ENCODE measurements around the gene LENG9.

LENG9 gene

DNA sequence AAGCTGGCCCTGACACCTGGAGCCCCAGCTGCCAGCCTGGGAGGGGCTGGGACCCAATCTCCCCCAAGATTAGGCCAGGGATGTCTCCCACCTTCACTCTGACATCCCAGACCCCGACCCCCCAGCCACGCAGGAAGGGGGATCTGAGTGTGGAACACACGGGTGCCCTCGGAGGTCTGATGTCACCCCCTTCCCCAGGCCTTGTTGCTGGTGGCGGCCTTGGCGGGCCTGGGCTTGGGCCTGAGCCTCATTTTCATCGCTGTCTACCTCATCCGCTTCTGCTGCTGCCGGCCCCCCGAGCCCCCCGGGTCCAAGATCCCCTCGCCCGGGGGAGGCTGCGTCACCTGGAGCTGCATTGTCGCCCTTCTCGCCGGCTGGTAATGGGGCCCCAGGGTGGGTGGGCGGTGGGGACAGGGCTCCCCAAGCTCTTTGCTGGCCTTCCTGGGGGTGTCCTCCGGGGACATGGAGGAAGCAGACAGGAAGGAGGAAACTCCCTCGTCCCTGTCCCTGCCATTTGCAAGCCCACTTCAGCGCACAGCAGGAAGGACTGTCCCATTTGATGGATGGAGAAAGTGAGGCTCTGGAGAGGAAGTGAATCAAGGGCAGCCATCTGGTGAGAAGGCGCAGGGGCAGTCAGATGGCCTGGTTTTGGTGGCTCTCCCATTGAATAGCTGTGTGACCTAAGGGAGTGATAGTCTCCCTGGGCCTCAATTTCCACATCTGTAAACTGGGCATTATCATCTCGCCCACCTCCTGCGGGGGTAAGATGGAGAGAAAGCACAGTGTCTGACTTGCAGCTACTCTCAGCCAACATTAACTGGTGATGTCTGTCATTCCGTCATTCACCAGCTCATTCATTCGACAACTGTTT, 44.4 kb downstream of the LENG9 start:
- FAIRE-seq = no peak

DNA sequence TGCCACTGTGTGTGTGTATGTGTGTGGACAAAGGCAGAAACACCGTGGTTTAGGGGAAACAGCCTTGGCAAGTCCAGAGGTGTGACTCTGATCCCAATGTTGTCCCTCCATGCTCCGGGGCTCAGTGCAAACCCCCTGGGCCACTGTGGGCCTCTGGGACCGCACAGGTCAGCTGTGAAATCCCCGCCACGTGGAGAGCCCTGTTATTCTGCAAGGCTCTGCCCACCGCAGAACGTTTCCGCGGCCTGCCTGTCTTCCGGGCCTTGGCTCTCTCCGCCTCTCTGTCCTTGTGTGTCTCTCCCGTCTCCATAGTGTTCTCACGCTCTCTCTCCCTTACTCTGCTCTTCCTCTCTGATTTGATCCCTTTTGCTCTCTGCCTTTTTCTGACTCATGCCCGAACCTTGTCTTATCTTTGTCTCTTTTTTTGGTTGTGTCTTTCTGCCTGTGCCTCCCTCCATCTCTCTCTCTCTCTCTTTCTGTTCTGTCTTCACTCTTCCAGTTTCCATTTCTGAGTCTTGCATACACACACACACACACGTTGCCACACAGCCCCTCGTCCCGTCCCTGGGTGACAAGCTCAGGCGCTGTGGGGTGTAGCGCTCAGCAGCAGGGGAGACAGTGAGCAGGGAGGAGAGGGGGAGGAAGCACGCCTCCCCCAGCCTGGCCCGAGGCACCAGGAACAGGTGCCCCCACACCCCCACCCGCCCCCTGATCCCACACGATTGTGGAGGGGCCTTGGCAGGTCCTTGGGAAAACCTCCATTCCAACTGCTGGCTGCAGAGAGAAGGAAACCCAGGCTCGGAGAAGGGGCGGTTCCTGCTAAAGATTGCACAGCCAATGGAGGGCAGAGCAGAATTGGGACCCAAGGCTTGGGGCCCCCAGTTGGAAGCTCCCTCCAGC, 45.3 kb downstream of the LENG9 start:
- FAIRE-seq = no peak

DNA sequence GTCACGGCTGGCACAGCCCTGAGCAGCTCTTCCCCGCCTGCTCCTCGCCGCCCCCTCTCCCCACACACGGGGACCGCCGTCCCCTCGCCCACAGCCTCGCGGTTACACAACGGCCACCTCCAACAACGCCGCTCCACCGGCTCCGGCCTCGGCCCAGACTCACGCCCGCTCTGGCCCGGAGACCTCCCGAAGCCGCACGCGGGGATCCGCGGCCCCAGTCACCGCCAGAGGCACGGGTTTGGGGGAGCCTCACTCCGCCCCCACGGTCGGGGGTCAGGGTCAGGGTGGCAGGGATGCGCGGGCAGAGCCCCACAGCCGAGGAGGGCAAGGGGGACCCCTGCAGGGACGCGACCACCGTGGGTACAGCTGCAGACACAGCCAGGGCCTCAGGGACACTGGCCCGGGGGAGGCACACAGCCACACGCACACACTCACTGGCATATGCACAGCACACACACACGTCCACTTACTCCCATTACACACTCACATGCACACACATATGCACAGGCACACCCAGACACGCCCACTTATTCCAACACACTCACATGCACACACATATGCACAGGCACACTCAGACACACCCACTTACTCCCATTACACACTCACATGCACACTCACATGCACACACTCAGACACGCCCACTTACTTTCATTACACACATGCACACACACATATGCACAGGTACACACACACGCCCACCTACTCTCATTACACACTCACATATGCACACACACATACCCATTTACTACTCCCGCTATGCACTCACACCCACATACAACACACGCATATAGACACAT, 46.7 kb downstream of the LENG9 start:
- FAIRE-seq = no peak

DNA sequence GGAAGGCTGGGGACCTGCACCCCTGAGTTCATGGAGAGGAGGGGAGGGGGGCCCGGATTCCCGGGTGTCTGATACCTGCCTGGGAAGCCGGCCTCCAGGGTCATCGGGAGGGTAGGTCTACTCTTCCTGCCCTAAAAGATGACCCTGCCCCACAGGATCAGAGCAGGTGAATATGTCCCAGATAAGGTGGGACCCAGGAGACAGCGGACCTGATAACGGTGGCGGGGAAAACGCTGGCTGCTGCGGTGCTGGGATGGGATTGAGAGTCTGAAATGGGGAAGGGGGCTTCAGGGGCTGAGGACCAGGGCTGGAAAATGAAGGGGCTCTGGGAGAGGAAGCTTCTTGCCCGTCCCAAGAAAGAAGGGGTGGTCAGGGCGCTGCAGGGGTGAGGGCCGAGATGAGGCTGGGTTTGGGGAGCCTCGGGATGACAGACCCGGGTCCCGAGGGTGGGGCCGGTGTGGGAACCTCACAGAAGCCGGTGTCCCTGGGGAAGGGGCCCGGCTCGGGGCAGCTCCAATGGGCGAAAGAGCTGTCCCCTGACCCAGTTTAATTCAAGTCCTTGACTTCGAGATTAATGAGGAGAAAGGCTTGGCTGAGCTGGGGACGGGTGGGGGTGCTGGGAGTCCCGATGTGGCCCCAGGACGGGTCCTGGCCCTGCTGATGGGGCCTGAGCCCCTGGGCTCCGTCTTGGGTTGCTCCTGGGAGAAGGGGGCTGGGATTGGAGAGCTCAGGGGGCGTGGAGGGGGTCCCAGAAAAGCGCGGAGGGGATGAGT, 47.5 kb downstream of the LENG9 start:
- FAIRE-seq = no peak

DNA sequence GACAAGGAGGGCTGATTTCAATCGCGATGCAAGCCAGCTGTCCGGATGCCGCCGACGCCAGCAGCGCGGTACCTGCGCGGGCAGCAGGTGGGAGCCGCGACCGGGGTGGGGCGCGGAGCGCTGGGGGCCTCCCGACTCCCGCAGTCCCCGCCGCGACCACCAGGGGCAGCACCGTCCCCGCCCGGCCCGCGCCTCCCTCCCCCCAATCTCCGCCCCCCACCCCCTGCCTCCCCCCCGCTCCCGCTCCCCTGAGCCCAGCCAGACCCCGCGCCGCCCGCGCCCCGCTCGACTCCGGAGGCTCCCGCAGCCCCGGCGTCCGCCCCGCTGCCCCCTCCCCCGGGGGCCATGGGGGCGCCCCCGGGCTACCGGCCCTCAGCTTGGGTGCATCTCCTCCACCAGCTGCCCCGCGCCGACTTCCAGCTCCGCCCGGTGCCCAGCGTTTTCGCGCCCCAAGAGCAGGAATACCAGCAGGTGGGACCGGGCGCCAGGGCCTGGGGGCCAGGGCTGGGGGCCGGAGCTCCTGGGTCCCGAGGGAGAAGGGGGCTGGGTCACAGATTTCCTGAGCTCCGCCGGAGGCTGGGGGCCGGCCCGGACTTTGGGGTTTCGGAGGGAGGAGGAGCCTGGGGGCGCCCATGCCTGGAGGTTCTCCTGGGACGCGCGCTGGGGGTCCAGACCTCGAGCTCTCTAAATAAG, 48.2 kb downstream of the LENG9 start, which contains the start of gene TTYH1:
Gene TTYH1 (plus strand): TSS at position 257 of the 693 bp plus-strand sequence. CDS start 89 bp downstream, at position 346.
- FAIRE-seq = no peak

DNA sequence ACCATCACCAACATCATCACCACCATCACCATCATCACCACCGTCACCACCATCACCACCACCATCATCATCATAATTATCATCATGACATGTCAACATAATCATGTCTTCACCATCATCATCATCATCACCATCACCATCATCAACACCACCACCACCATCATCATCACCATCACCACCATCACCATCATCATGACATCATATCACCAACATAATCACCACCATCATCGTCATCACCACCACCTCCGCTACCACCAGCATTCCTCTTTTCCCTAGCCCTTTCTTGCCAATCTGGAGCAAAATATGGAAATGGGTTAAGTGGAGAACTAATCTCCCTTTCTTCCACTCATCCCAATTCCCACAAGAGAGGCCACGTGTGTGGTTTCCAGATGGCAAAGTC, 49.4 kb downstream of the LENG9 start:
- no peak for FAIRE-seq

DNA sequence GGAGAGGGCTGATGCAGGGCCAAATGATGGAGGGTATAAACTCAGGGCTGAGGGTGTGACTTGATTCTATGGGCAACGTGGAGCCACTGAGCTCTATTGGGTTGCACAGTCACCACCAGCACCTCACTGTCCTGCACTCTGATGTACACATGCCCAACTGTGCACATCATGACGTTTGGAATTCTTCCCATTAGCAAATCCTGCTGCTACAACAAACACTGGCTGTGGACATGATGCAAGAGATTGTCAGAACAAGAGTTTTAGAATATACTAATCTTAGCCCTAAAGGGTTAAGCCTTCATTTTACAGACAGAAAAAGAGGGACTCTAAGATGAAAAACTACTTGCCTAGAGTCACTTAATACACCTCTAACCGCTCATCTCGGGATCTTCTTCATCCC, 50.7 kb downstream of the LENG9 start:
- no peak for FAIRE-seq

All from A204.1 (cell line).